Measurements from ENCODE around the gene TGM1. TPM values are rescaled to one million over a fixed set of nuclear protein-coding genes. Genes with fewer than 3 reads are reported as not detected.

The TGM1 gene
- polyA plus RNA-seq, 1 of the 3 experiments (the other 2 are of a cell fraction): 2.7 TPM

GRCh38 chr14:24286996-24287395 is 24.0 kb upstream of the TGM1 start:
- CTCF ChIA-PET: interaction anchor here (0.9 to 1.7 kb wide), 3 partner anchors 10 to 44 kb away, joined by 3 to 5 read pairs (median 4); partner anchors contain the start of gene CIDEB
- Histone ChIP-seq H3K4me2 (no peak overlapping the region), H2AFZ (ENCODE audit: low read depth) (no peak overlapping the region), H3K4me3 (ENCODE audit: low read depth in 2 of 2, low read length in 1 of 2) (no peak overlapping the region), H4K20me1 (ENCODE audit: insufficient read depth) (no peaks in the 10 kb centered on the region), H3K4me1 (ENCODE audit: control insufficient read depth in 1 of 2, insufficient read depth in 2 of 2, low read depth in 1 of 2, low read length in 1 of 2) (no peaks in the 10 kb centered on the region), H3K27me3 (ENCODE audit: insufficient read depth) (no peaks in the 10 kb centered on the region), H3K36me3 (replicated peaks in 1 of 2; ENCODE audit: control insufficient read depth in 1 of 2, insufficient read depth in 2 of 2, low read length in 1 of 2) (peaks cover 0 to 23% of the 10 kb centered on the region in 2 experiments), H3F3A (replicated peaks; ENCODE audit: insufficient read depth) (no peaks in the 10 kb centered on the region), H3K9ac (no peak overlapping the region), H3K27ac (ENCODE audit: low read depth in 2 of 2, low read length in 1 of 2) (no peak overlapping the region), H3K79me2 (ENCODE audit: insufficient read depth) (no peaks in the 10 kb centered on the region), H3K9me2 (no peaks in the 10 kb centered on the region), H3K9me3 (no peaks in the 10 kb centered on the region)
- POLR2A ChIA-PET: no interaction called here
- 95% methylated on average over 5 of the region's 5 CpGs for WGBS (ENCODE audit: low lambda C conversion rate)
- DNase-seq: no peak
- TF ChIP-seq USF1 (IDR thresholded peaks at IDR 0.05; ENCODE audit: borderline replicate concordance, low read depth) (no peak), IRF3 (IDR thresholded peaks at IDR 0.05; ENCODE audit: low read depth, low read length) (no peak), PBX3 (IDR thresholded peaks at IDR 0.05) (no peak), EZH2phosphoT487 (IDR thresholded peaks at IDR 0.05; ENCODE audit: borderline replicate concordance, low read depth) (no peak), POLR2AphosphoS5 (IDR thresholded peaks at IDR 0.05; ENCODE audit: low read depth, low read length) (no peak)

GRCh38 chr14:24285351-24285750 is 22.4 kb upstream of the TGM1 start:
- ChIA-PET CTCF (interaction anchor here (2.3 to 8.9 kb wide), 3 partner anchors 12 to 43 kb away, joined by 6 to 87 read pairs (median 48); partner anchors contain the start of genes CIDEB, DHRS1, NOP9 and TINF2), POLR2A (no interaction called here)
- no peaks in the 10 kb centered on the region for H3K9me2 ChIP-seq
- H3K27ac ChIP-seq (ENCODE audit: low read depth in 2 of 2, low read length in 1 of 2): no peak overlapping the region
- no peak for TF ChIP-seq USF2 (IDR thresholded peaks at IDR 0.05; ENCODE audit: borderline replicate concordance, low read depth, low read length)
- no peak for TF ChIP-seq SMC3 (IDR thresholded peaks at IDR 0.05; ENCODE audit: low read depth, low read length)
- TF ChIP-seq EP300 (IDR thresholded peaks at IDR 0.05; ENCODE audit: borderline replicate concordance in 1 of 2, low read depth in 1 of 2, low read length in 1 of 2): no peak
- no peak for TF ChIP-seq SIN3A (IDR thresholded peaks at IDR 0.05; ENCODE audit: borderline replicate concordance, low read depth, low read length)
- TF ChIP-seq YY1 (IDR thresholded peaks at IDR 0.05; ENCODE audit: low read depth): no peak
- TF ChIP-seq POLR2AphosphoS5 (IDR thresholded peaks at IDR 0.05; ENCODE audit: low read depth, low read length): no peak
- no peak for TF ChIP-seq FOXM1 (IDR thresholded peaks at IDR 0.05; ENCODE audit: low read depth)
- TF ChIP-seq TAF1 (IDR thresholded peaks at IDR 0.05; ENCODE audit: borderline replicate concordance, low read depth, low read length): no peak
- no peak for TF ChIP-seq MAX (IDR thresholded peaks at IDR 0.05; ENCODE audit: low read depth)
- no peak for TF ChIP-seq REST (IDR thresholded peaks at IDR 0.05; ENCODE audit: low read depth, low read length)
- DNase-seq: no peak
- no peak overlapping the region for H3K9ac ChIP-seq
- H3K9me3 ChIP-seq: no peaks in the 10 kb centered on the region
- H4K20me1 ChIP-seq (ENCODE audit: insufficient read depth): no peaks in the 10 kb centered on the region
- no peaks in the 10 kb centered on the region for H3K79me2 ChIP-seq (ENCODE audit: insufficient read depth)
- H3K4me2 ChIP-seq: no peak overlapping the region
- H2AFZ ChIP-seq (ENCODE audit: low read depth): no peak overlapping the region
- no peak overlapping the region for H3K4me3 ChIP-seq (ENCODE audit: low read depth in 2 of 2, low read length in 1 of 2)
- no peaks in the 10 kb centered on the region for H3K4me1 ChIP-seq (ENCODE audit: control insufficient read depth in 1 of 2, insufficient read depth in 2 of 2, low read depth in 1 of 2, low read length in 1 of 2)
- no peaks in the 10 kb centered on the region for H3F3A ChIP-seq (replicated peaks; ENCODE audit: insufficient read depth)
- WGBS (ENCODE audit: low lambda C conversion rate): 75% methylated on average over 4 of the region's 4 CpGs
- H3K27me3 ChIP-seq (ENCODE audit: insufficient read depth): no peaks in the 10 kb centered on the region
- peaks cover 0 to 9% of the 10 kb centered on the region in 2 experiments for H3K36me3 ChIP-seq (replicated peaks in 1 of 2; ENCODE audit: control insufficient read depth in 1 of 2, insufficient read depth in 2 of 2, low read length in 1 of 2)

Data from SK-N-SH (cell line).